ENCODE results near the gene SELENOM.
"Not testable (repeated sequence)": the region's sequence is repeated elsewhere in the genome, so short reads cannot be mapped to it uniquely, and the experiment has no call there.

SELENOM gene

DNA sequence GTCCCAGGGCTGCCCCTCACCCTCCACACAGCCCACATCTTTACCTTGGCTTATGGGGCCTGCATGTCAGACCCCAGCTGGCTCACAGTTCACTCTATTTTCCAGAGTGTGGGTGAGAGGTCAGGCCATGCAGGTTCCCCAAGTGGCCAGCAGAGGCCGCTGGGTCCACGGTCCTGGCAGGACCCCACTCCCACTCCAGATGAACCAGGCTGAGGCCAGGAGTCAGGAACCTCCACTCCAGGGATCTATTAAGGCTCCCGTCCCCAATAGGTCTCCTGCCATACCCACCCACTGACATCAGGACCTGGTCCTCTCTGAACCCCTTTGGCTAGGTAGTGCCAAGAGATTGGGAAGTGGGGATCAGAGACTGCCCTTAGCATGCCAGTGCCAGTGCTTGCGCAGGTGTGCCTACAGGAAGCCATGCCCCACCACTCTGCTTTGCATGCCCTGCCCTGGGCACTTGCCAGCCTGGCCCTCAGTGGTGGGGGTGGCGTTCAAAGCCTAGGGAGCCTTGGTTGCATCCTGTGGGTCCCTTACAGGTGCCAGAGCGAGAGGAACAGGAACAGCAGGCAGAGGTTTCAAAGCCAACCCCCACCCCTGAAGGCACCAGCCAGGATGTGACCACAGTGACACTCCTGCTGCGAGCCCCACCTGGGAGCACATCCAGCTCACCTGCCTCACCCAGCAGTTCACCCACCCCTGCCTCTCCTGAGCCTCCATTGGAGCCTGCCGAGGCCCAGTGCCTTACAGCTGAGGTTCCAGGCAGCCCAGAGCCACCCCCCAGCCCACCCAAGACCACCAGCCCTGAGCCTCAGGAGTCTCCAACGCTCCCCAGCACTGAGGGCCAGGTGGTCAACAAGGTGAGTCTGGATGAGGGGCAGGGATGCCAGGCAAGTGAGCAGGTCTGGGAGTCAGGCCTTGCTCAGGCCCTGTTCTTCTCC, 17.9 kb downstream of the SELENOM start:
- no peak for DNase-seq

DNA sequence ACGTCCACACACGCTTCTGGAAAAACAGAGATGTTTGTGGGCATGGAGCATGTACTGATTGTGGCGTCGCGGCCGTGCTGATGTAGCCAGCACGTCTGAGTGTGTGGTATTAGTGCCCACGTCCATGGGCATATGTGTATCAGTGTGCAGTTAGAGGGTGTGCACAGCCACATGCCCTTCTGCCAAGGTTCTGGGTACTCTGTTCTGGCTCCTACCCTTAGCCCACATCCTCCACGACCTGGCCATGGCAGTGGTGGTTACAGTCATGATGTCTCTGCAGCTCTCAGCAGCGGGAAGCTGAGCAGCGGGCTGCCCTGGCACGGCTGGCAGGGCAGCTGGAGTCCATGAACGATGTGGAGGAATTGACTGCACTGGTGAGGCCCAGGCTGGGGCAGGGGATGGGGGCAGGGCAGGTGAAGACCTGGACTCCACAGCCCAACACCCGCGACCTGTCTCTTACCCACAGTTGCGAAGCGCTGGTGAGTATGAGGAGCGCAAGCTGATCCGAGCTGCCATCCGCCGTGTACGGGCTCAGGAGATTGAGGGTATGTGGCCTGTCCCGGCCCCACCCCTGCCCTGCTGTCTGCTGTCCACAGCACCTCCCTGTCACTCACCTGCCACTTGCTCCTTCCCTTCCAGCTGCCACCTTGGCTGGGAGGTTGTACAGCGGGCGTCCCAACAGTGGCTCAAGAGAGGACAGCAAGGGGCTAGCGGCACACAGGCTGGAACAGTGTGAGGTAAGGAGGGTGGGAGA, 19.0 kb downstream of the SELENOM start:
- no peak for DNase-seq

DNA sequence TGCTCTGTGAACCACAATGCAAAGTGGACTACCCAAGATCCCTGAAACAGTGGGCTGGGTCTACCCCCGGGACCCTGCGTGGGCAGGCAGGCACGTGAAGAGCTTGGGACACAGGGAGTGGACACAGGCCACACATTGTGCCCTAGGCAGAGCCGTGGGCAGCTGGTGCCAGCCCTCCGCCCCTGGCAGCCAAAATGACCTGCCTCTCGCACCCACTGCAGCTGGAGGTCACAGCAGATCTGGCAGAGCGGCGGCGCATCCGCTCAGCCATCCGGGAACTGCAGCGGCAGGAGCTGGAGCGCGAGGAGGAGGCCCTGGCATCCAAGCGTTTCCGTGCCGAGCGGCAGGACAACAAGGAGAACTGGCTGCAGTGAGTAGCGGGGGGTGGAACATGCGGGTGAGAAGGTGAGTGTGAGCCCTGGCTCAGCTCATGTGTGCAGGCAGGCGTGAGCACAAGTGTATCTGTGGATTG, 19.6 kb downstream of the SELENOM start:
- DNase-seq, result no peak

DNA sequence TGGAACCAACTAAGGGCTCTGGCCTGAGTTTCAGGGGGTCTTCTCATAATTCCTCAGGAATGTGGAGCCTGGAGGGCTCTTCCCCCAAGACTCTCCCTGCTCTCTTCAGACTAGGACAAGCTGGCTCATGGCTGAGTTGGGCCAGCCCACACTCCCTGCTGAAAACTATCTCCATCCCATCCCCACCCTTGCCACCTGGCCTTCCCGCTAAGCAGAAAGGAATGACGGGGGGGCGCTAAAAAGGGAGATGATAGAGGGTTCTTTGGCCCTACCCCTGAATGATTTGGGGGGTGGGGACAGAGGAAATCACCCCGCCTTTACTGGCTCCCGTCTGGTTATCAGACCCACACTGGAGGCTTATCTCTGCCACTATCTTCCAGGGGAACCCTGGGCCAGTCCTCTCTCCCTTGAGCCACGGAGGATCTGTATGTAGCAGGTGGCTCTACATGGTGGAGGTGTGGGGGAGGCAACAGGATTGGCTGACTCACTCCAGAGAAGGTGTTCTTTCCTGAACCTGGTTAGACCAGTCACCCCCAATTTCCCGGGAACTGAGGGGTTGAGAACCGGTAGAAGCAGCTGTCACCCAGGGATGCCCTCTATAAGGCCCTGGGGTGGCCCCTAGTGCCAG, 20.6 kb downstream of the SELENOM start:
- DNase-seq, result no peak

DNA sequence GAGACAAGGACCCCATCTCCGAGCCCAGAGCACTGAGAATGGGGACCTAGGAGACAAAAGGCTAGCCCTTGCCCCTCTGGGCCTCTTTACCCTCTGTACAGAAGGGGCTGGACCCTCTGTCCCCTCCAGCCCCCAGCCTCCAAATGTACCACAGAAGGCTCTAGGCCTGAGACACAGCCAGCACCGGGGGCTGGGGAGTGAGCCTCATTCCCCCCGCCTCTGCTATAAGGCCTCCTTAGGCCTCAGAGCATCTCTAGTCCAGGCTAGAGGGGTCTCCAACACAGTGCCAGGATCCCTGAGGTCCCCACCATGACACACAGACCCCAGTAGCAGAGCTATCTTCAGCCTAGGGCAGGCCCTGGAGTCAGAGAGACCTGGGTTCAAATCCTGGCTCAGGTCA, 21.4 kb downstream of the SELENOM start:
- DNase-seq, result no peak

DNA sequence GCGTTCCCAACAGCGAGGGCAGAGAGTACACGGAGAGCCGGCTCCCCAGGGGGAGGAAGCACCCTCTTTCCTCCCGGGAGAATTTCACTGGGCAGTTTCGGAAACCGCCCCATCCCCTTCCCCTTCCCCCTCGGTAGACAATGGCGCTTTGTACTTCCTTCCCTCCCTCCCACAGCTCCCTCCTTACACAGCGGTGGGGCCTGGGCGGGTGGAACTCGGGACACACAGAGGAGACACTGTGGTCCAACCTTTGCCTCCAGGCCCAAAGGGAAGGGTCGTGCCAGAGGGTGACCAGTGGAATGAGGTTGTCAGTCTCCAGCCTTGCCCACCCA, 21.9 kb downstream of the SELENOM start:
- DNase-seq, result no peak

DNA sequence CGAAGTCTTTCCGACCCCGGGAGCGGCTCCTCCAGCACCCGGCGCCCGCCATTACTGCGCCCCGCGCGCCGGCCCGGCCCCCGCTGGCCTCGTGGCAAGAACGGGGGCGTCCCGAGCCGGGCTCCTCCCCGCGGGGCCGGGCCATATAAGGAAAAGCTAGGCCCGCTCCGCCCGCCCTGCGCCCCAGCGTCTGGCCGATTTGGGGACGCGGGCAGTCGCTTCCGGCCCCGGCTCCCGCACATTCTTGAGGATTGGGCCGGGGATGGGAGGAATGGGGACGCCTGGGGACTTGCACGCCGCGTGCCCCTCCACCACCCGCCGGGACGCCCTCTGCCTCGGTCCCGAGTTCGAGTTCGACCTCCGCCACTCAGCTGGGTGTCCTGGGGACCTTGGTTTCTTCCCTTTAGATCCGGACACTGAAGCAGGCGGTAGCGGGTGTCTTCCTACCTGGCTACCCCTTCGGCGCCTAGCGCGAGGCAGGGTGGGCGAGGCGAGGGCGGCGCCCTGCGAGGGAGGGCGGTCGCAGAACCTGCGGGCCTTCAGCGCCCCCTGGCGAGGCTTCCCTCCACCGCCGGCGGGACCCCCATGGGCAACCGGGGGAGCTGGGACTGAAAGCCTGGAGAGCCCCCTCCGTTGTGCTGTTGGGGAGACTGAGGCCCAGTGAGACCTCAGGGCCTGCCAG, 22.4 kb downstream of the SELENOM start:
- peak; percentile 73 for DNase-seq

DNA sequence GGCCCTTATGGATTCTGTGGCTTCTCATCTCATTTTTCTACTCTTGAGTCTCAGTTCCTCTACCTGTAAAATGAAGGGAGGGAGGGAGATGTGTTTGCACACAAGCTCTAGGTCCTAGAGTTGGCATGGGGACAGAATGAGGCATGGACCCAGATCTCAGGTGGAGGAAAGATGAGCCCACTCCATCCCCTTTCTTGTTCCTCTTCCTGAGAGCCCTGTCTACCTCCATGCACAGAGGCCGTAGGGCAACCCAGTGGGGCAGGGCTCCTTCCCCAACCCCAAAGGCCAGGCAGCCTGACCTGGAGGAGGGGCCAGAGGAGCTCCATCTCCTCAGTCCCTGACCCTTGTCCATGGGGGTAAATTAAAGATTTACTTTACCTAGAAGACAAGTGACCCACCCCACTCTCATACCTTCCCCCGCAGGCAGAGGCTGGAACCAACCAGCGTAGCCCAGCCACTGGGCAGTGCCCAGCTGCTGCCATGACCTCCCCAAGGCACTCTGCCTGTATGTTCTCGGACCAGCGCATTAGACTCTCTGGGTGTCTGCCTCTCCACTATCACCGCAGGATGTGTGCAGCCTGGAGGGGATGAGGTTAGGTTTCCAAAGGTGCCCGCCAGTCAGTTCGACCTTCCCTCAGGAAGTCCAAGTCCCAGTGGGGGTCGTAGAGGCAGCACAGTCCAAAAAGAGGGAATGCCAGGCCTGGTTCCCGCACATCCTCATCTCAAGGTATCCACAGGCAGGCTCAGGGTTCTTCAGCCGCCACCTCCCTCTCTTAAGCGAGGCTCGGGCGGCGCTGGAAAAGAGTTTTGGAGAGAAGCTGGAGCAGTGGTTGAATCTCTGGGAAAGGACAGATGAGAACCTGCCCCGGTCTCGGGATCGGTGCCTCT, 23.2 kb downstream of the SELENOM start:
- DNase-seq, result peak; percentile 61

DNA sequence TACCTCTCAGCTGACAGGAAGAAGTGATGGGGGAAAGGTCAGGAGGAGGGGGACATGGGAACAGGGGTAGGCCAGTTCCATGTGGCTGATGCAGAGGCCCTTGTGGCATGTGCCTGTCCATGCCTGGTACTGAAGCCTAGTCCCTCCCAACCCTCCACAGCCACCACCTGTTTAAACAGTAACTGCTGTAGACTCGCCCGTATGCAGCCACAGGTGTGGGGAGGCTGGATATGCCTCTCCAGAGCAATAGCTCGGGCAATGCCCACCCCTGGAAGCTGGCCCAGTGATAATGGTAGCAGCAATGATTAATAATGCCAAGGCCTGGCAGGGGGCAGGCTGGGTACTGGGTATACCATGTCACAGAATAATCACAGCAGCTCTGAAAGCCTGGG, 24.0 kb downstream of the SELENOM start:
- no peak for DNase-seq

DNA sequence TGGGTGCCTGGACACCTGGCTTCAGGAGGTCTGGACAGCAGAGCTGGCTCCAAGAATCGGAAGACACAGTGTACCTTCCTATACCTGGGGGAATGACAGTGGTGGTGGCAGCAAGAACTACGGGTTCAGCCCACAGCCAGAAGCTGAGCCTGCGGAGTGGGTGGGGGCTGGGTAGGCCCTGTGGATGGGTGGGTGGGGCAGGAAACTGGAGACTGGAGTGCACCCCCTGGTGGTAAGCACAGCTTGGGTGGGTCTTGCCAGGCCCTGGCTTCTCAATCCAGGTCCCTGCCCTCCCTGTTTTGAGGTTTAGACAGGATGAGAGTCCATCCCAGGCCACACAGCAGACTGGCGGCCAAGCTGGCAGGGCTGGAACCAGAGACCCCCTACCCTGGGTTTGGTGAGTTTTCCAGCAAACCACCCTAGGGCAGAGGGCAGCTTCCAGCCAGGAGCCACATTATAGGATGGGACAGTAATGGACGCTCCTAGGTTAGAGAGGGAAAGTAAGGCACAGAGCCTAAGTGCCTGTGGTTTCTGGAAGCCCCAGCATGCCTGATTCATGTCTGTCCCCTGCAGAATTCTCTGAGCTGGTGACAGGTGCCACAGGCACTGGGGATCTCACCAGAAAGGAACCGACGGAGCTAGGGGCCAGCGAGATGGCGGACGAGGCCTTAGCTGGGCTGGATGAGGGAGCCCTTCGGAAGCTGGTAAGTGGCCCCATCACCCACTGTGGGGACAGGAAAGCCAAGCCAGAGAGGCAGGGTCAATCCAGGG, 24.6 kb downstream of the SELENOM start:
- no peak for DNase-seq

DNA sequence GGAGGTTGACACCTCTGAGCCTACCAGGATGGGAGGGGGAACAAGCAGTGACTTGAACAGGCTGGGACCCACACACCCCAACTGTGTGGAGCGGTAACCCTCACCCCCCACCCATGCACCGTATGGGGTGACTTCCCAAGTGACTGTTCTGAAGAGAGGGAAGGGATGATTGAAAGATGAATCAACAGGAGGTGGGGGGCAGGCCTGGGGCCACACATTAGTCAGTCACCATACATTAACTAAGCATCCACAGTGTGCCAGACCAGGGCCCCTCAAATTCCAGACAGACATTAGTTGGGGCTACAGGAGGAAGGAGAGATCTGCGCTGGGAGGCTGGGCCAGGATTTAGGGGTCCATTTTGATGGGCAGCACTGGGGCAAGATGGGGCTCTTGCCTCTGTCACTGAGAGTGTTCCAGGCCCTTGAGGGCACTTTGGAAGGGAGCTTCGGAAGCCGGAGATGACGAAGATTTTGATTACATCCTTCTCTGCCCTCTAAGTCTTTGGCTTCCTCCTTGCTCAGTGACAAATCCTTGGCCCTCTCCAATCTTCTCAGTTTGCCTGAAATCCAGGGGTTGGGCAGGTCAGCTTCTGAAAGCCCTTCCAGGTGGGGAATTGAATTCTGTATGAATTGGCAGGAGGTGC, 25.3 kb downstream of the SELENOM start:
- no peak for DNase-seq

DNA sequence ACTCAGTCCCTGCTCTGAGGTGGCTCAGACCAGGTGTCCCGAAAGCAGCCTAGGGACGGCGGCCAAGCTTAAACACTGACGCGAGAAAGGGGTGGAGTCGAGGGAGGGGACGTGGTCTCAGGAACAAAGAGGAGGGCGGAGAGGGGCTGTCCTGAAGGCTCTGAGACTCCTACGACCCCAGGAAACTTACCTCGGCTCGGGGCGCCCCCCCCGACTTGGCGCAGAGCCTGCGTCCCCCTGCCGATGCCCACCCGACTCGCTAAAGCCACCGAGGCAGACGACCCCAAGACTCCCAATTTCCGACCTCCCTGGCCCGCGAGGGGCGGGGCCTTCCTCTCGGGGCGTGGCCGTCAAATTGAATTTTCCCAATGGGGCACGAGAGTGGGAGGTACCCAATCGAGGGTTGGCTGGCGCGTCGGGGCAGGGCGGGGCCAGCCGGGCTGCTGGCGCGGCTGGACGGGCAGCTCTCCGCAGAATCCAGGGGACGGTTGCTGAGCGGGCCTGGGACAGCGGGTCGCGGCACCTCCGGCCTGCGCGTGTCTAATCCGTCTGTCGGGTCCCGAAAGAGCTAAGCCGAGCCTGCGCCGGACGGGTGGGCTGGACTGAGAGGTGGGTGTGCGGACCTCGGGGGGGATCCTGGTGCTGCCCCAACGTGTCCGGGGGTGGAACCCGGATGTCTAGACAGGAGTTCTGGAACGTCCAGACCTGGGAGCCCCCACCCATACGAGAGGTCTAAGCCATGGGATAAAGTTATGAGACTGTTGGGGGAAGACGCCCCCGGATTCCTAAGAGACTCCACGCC, 26.3 kb downstream of the SELENOM start, which contains the start of gene SMTN:
SMTN (plus strand) TSS at position 471 of the 802 bp plus-strand sequence. CDS start 1,941 bp downstream, outside the sequence.
- DNase-seq, result peak; percentile 75

DNA sequence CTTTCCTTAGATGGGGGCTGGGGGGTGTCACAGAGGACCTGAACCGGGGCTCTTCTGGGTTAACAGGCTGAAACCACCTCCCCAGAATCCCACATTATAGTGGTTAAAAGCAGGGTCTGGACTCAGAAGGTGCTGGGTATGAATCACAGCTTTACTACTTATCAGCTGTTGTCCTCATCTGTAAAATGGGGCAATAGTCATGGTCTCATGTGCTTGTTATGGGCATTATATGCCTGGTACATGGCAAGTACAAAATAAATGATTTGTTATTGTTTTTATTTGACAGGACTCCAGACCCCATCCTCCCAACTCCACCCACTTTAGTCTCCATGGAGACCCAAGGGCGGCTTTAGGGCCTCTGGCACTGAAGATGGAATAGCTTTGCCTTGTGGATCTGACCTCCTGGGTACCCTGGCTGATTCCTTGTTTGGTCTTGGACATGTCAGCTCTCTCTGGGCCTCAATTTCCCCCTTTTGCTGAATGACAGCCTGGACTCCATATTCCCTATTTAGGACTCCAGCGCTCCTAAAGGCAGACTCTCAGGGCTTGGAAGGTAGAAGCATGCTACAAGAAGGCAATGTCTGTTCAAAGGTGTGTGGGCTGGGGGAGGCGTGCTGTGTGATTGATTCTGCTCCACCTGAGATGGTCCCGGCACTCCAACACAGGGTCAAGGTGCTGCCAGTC, 27.1 kb downstream of the SELENOM start:
- DNase-seq, result no peak

DNA sequence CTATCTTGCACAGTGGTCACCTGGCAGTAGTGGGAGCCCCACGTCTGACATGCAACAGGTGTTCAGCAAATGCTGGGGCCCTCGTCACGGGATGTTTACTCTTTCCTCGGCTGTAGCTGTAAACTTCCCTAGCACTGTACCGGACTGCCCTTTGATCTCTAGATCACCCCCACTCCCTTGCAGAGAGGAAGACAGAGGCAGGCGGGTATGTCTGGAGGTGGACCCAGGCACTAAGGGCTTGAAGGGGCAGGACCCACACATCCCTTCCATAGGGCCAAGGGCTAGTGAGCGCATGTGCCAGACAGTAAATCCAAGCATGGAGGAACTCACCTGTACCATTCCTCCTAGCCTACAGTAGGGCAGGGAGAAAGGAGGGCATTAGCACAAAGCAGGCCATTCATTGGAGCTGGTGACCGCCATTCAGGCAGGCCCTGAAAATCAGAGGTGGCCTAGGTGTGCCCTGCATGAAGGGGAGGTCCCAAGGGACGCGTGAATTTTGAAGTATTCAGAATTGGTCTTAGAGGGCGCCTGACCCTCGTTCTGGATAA, 28.2 kb downstream of the SELENOM start:
- DNase-seq, result no peak

DNA sequence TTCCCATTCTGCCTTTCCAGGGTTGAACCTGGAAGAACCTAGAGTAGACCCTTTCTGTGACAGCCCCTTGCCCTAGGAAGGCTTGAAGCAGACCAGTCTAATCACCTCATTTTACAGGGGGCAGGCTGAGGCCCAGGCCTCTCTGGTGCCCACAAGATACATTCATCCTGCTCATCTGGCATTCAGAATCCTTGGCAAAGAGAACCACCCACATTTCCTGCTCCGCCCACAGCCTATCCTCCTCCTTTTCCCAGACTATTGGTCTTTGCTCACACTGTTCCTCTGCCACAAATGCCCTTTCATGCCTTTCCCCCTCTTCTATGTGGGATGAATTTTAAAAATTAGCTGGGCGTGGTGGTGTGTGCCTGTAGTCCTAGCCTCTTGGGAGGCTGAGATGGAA, 29.0 kb downstream of the SELENOM start:
- not testable (repeated sequence) for DNase-seq

DNA sequence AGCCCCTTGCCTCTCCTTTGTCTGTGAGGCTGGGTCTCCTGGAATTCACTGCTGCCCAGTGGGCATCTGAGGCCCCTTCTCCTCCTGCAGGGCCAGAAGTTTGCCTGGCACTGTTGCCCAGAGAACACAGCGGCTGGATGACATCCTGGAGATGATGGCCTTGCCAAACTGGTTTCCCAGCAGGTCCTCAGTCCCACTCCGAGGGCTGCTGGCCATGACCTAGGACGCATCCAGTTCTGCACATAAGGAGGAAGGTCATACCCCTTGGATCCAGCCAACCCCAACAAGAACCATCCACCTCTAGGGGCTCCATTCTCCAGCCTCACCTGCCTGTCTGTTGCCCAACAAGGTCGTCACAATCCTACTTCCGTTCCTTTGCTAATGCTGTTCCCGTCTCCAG, 29.7 kb downstream of the SELENOM start:
- DNase-seq, result no peak

DNA sequence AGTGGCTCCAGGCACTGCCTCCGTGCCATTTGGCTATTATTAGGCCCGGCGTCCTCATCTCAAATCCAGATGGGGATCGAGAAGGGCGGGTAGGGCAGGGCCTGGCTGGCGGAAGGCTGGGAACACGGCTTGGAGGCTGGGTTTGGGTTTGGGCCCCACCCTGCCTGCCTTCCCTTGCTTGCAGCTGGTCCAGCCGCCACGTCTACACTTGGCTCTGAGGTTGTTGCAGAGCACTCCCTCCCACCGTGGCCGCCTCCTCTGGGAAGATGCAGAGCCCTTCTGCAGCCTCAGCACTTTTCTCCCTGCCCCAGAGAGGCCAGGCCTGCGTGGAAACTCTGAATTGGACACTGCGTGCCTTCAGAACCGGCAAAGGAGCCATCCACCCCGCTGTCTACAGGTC, 31.4 kb downstream of the SELENOM start:
- DNase-seq, result no peak

DNA sequence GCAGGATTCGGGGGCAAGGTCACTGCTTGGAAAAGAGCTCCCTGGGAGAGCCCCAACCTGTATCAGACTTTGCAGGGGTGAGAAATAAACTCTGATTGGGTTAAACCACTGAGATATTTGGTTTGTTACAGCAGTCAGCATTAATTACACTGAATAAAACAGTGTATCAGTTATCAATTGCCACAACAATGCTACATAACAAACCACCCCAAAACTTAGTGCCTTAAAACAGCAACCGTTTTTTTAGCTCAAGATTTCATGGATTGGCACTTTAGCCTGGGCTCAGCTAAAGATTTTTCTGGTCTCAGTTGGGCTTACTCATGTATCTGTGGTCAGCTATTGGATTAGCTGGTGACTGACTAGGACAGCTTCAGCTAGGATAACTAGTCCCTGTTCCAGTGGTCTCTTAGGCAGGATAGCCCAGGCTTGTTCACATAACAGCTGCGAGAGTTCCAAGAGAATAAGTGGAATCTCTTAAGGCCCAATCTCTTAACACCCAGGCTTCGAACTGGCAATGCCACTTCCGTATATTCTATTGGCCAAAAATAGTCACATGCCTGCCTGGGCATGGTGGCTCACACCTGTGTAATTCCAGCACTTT, 33.7 kb downstream of the SELENOM start:
- not testable (repeated sequence) for DNase-seq
